NCI-H2196 treated with DMSO at 0.1 percent for 48 hours (cell line): ENCODE results near the gene NGEF.
"Not testable (repeated sequence)": the region's sequence is repeated elsewhere in the genome, so short reads cannot be mapped to it uniquely, and the experiment has no call there.

Source experiments
- DNase-seq: peaks from one replicate; lab custom pipeline; 2025; ENCODE audit not compliant: unreplicated experiment; lab: John Stamatoyannopoulos, UW

NGEF gene

GRCh38 chr2:232929303-232930058 is 83.6 kb downstream of the NGEF start:
- no peak for DNase-seq

DNA sequence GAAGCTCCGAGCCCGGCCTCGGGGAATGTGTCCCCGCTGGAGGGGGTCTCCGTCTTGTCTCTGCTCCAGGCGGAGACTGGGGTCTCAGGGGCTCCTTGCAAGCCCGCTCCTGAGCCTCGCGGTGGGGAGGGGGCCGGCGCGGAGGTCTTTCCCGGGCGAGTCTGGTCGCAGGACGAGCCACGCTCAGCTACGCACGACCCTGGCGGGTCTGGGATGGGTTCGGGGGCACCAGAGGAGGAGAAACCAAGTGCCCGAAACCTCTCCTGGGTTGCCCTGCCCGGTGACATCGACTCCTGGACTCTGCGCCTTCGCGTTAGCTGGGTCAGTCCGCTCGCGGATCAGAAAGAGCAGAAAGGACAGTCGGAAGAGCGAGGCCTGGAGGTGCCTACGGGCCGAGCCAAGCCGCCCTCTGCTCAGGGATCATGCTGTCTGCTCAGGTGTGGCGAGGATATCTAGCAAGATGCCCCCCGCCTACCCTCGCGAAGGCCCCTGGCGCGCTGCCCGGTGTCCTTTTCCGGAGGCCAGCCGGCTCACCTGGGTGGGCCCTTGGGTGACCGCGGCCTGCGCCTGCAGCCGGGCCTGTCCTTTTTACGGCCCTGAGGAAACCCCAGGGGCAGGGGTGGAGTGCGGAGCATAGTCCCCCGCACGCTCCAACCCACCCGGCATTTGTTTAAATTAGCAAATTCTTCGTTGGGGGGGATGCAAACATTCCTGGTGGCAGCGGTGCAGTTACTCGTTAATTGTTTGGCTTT is 84.3 kb downstream of the NGEF start:
- DNase-seq, result no peak

- DNase-seq, result no peak
Measured at GRCh38 chr2:232927793-232928550, 85.1 kb downstream of the NGEF start.

- DNase-seq, result no peak
Measured at GRCh38 chr2:232927032-232927792, 85.8 kb downstream of the NGEF start.

DNA sequence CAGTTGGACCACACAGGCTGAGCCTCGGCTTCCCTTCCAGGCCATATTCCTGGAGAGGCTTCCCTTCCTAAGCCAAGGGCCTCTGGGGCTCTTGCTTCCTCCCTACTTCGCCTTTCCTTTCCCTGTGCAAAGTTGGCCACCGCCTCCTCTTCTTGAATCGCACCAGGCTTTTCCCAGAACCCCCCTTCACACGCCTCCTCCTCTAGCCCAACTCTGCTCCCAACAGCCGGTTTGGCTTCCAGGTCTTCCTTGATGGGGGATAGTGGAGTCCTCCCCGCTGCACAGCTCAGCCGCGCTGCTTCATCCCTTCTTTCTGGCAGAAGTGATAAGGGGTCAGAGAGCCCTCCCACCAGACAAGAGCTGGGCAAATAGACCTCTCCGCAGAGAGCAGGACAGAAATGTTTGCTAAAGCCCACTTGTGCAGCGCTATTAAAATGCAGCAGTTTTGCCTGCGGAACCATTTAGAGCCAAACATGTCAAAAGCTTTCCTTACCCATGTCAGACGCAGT is 86.6 kb downstream of the NGEF start:
- DNase-seq, result no peak

GRCh38 chr2:232925821-232926156 is 87.3 kb downstream of the NGEF start:
- DNase-seq, result no peak

DNA sequence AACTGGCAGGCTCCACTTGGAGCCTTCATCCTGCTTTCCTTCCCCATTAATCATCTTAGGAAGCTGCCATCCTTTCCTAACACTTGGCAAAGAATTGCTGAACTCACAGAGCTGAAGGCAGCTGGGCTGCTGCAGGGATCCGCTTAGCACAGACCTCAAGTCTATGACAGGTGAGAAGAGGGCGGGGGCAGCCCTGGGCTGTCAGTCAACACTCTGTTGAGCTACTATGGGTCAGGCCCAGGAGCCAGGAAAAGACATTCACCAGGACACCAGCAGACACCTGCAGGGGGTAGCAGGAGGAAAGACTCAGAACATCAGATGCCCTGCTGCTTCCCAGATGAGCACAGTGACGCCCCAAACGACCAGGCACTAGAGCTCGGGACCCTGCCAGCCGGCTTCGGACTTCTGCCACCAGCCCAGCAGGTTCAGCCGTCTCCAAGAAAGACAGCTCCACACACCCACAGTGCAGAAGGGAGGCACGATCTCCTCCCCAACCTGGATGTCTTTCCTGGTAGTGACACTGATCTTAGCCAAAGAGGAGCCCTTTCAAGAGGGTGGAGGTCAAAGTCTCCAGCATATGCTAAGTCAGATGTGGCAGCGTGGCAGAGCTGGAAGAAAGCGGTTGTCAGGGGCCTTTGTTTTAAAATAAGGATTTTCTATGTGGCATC is 87.8 kb downstream of the NGEF start:
- DNase-seq, result no peak

GRCh38 chr2:232924433-232924832 is 88.6 kb downstream of the NGEF start:
- DNase-seq, result no peak

- DNase-seq, result no peak
Measured at GRCh38 chr2:232920760-232921159, 92.3 kb downstream of the NGEF start.

DNA sequence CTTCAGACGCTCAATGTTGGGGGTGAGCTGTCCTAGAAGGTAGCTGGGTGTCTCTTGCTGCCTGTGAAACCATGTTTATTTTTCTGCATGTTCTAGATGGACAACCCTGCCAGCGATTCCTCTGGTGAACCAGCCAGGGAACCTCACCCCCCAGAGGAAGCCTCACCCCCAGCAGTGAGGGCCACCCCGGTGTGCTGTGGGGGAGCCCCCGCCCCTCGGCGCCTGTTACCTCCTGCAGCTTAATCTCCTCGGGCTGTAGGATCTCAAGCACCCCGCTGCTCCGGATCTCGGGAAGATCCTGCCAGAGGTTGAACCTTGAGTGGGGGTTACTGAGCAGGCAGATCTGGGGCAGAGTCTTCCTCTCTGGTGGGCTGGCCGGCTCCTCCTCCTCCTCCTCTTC is 93.0 kb downstream of the NGEF start:
- DNase-seq, result no peak

DNA sequence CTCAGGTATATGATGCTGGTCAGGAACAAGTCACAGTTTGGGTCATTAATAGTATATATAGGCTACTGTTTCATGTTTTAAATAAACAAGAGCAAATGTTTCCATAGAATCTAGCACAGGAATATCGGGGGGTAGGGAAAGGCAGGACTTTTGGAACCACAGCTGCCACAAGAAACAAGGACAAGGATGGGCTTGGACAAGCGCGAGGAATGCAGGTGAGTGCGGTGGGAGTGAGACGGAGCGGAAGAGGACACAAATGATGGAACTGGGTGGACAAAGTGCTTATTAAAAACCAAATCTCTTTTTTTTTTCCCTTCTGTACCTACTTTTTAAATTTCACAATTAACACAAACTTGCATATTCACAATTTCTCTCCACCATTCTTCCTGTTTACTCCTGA is 93.9 kb downstream of the NGEF start:
- DNase-seq, result no peak

DNA sequence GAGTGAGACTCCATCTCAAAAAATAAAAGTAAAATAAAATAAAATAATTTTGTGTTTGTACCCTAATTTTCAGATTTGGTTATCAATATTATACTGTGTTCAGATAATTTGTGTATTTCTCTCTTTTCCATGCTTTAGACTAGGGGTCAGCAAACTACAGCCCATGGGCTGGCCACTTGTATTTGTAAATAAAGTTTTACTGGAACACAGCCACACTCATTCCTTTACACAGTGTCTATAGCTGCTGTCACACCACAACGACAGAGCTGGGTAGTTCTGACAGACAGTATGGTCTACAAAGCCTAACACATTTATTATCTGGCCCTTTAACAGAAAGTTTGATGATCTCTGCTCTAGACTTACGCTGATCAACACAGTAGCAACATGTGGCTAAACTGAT is 99.2 kb downstream of the NGEF start:
- no peak for DNase-seq

DNA sequence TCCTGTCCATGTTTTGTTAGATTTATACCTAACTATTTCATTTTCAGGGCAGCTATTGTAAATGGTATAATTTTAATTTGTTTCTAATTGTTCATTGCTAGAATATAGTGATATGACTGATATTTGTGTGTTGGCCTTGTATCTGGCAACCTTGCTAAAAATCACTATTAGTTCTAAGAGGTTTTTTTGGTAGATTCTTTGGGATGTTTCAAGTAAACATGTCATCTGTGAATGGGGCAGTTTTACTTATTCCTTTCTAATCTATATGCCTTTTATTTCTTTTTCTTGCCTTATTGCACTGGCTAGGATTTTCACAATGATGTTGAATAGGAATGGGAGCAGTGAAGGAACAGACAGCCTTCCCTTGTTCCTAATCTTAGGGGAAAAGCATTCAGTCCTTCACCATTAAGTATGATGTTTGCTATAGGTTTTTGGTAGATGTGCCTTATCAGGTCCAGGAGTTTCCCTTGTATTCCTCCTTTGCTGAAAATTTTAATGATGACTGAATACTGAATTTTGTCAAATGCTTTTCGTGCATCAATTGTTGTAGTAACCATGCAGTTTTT is 101.3 kb downstream of the NGEF start:
- DNase-seq, result no peak

DNA sequence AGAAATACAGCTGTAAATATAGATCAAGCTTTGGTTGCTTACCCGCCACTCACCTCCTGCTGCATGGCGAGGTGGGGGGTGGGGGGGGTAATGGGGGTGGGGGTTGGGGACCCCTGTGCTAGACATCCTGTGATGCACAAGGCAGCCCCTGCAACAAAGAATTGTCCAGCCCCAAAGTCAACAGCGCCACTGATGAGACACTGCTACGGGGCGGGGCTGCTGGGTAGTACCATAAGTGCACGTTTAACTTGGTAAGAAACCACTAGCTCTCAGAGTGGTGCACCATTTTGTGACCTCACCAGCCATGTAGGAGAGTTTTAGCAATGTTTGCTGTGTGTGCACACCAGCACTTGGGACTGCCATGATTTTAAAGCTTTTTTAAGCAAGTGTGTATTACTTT is 102.7 kb downstream of the NGEF start:
- no peak for DNase-seq

DNA sequence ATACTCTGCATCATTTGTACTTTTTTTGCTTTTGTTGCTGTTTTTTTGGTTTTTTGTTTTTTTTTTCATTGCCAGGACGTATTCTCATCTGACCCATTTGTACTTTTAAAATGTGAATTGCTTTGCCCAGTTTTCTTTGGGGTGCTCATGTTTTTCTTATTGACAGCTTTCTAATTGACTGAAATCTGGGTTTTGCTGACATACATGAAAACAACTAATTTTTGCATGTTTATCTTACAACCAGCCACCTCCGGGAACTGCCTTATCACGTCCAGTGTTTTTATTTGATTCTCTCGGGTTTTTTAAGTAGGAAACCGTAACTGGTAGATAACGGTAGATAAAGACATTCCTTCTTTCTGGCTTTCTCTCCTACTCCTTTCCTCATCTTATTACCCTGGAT is 104.4 kb downstream of the NGEF start:
- DNase-seq, result no peak

DNA sequence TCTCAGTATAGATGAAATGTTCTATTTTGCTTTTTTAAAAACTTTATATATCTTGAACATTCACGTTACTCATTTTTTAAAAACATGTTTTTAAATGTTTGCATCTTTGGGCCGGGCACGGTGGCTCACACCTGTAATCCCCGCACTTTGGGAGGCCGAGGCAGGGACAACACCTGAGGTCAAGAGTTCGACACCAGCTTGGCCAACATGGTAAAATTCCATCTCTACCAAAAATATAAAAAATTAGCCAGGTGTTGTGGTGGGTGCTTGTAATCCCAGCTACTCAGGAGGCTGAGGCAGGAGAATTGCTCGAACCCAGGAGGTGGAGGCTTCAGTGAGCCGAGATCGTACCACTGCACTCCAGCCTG is 105.4 kb downstream of the NGEF start:
- not testable (repeated sequence) for DNase-seq

DNA sequence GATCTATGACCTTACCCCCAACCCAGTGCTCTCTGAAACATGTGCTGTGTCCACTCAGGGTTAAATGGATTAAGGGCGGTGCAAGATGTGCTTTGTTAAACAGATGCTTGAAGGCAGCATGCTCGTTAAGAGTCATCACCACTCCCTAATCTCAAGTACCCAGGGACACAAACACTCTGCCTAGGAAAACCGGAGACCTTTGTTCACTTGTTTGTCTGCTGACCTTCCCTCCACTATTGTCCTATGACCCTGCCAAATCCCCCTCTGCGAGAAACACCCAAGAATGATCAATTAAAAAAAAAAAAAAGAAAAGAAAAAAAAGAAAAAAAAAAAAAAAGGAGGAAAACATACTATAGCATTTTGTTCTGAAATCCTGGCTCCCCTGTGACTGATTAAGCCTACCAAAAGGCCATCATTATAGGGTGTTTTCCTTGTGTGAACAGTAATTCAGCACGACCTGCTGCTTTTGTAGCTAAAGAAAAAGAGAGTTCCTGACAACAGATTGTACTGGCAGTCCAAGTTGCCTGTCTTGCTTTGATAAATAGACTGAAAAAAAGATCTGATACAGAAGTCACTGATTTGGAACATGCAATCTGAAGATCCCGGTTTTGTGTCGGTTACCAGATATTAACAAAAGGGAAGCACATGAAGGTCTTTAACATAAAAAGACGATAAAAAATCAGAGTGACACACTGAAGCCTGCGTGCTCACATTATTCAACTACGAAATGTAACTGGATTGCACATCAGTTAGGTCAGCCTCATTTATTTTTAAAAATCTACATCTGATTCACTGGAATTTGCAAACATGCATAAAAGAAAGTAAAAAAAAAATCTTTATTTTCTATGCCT is 106.0 kb downstream of the NGEF start:
- DNase-seq, result not testable (repeated sequence)

- DNase-seq, result no peak
Measured at GRCh38 chr2:232903989-232904388, 109.1 kb downstream of the NGEF start.
